Glutamatergic neuron (in vitro differentiated cells): ENCODE results near the gene PLXNA1. TPM values are rescaled to one million over a fixed set of nuclear protein-coding genes. Genes with fewer than 3 reads are reported as not detected.
A peak's percentile ranks its signal among the peaks of the same experiment; 100 is the strongest.

Source experiments
- DNase-seq: peaks from one replicate; pipeline ENCODE4 v3.0.0; 2022
- H3K27ac Mint-ChIP-seq: one replicate; pipeline ENCODE4 v1.8.0; 2020; ENCODE audit warnings: mild to moderate bottlenecking, mixed read lengths, inconsistent platforms; ENCODE audit not compliant: unreplicated experiment
- H3K27me3 Mint-ChIP-seq: one replicate; pipeline ENCODE4 v1.8.0; 2020; ENCODE audit warnings: mild to moderate bottlenecking, moderate library complexity, mixed read lengths, inconsistent platforms; ENCODE audit not compliant: unreplicated experiment
- H3K36me3 Mint-ChIP-seq: one replicate; pipeline ENCODE4 v1.8.0; 2020; ENCODE audit warnings: mild to moderate bottlenecking, mixed read lengths, inconsistent platforms; ENCODE audit not compliant: unreplicated experiment
- H3K4me1 Mint-ChIP-seq: one replicate; pipeline ENCODE4 v1.8.0; 2020; ENCODE audit warnings: mild to moderate bottlenecking, low read depth, mixed read lengths, inconsistent platforms; ENCODE audit not compliant: unreplicated experiment
- H3K4me3 Mint-ChIP-seq: one replicate; pipeline ENCODE4 v1.8.0; 2020; ENCODE audit warnings: mild to moderate bottlenecking, mixed read lengths, inconsistent platforms; ENCODE audit not compliant: unreplicated experiment
- H3K9me3 Mint-ChIP-seq: one replicate; pipeline ENCODE4 v1.8.0; 2020; ENCODE audit warnings: mild to moderate bottlenecking, moderate library complexity, mixed read lengths, inconsistent platforms; ENCODE audit not compliant: unreplicated experiment
- CTCF ChIP-seq: fragments of 200-600 bp; sonication (generic); IDR thresholded peaks from one replicate; pipeline ENCODE4 v1.5.0; 2021; ENCODE audit not compliant: partially characterized antibody, unreplicated experiment
- total RNA-seq: library from RNA; stranded (reverse); fragmentation: NEBNext Ultra II Directional; extraction: Animal tissue kit (Norgen Biotek cat#: 25700); gene quantifications from one replicate; pipeline ENCODE4 v1.2.1, GENCODE V29; 2021; ENCODE audit not compliant: unreplicated experiment

The PLXNA1 gene
- total RNA-seq, 1 donor from 2014 or later = 110 TPM

GRCh38 chr3:126939733-126940132, 43.2 kb upstream of the PLXNA1 start:
- Mint-ChIP-seq H3K9me3 (peaks cover 5% of the 10 kb centered on the region), H3K27me3 (peaks cover 4% of the 10 kb centered on the region), H3K4me1 (peaks cover 19% of the 10 kb centered on the region), H3K4me3 (no peak overlapping the region), H3K36me3 (peaks cover 4% of the 10 kb centered on the region), H3K27ac (no peak overlapping the region)
- no peak for DNase-seq
- no peak for TF ChIP-seq CTCF

GRCh38 chr3:126941721-126942270, 41.1 kb upstream of the PLXNA1 start:
- Mint-ChIP-seq H3K4me1 (peaks cover 19% of the 10 kb centered on the region), H3K4me3 (no peak overlapping the region), H3K27me3 (peaks cover 8% of the 10 kb centered on the region), H3K36me3 (peaks cover 4% of the 10 kb centered on the region), H3K27ac (no peak overlapping the region), H3K9me3 (peaks cover 4% of the 10 kb centered on the region)
- no peak for DNase-seq
- TF ChIP-seq CTCF = no peak

GRCh38 chr3:126944089-126944965, 38.6 kb upstream of the PLXNA1 start:
- Mint-ChIP-seq H3K36me3 (peaks cover 4% of the 10 kb centered on the region), H3K27ac (no peak overlapping the region), H3K9me3 (peaks cover 6% of the 10 kb centered on the region), H3K4me1 (peaks cover 7% of the 10 kb centered on the region), H3K4me3 (no peak overlapping the region), H3K27me3 (peaks cover 13% of the 10 kb centered on the region)
- DNase-seq = peak; percentile 5
- no peak for TF ChIP-seq CTCF

- peak; percentile 5 for DNase-seq
- H3K27me3 Mint-ChIP-seq = peaks cover 13% of the 10 kb centered on the region
- no peak overlapping the region for H3K27ac Mint-ChIP-seq
- H3K36me3 Mint-ChIP-seq = peaks cover 4% of the 10 kb centered on the region
- H3K9me3 Mint-ChIP-seq = peaks cover 6% of the 10 kb centered on the region
- no peak for TF ChIP-seq CTCF
- H3K4me3 Mint-ChIP-seq = no peak overlapping the region
- H3K4me1 Mint-ChIP-seq = peaks cover 7% of the 10 kb centered on the region
Observed at GRCh38 chr3:126945171-126945721, 37.7 kb upstream of the PLXNA1 start.

- Mint-ChIP-seq H3K4me1 (peaks cover 7% of the 10 kb centered on the region), H3K4me3 (no peak overlapping the region), H3K27ac (no peak overlapping the region), H3K27me3 (peaks cover 13% of the 10 kb centered on the region), H3K9me3 (peaks cover 6% of the 10 kb centered on the region), H3K36me3 (peaks cover 4% of the 10 kb centered on the region)
- TF ChIP-seq CTCF = no peak
- peak; percentile 14 for DNase-seq
Observed at GRCh38 chr3:126945891-126946290, 37.0 kb upstream of the PLXNA1 start.
